ENCODE data around the gene PPP1CC. TPM values are rescaled to one million over a fixed set of nuclear protein-coding genes. Genes with fewer than 3 reads are reported as not detected.

Gene PPP1CC
- total and polyA plus RNA-seq, 2 of the 4 experiments (the other 2 are of a cell fraction), result 71.0 to 126 TPM

DNA sequence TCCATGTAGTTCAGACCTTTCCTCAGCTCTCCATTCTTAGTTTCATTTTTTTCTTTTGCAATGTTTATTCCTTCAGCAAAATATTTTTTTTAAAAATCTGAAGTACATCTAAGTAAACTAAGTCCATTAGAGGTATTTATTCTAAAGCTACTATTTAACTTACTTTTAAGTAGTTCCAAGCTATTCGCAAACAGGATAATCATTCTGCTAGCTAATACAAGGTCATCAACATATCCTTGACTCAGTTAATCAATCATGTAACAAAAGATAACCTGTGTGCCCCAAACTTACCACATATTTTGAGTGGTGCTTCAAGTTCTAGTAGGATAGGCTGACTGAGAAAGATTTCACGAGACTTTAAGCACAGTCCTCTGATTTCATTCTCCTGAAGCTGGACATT is 11.2 kb downstream of the PPP1CC start:
- in situ Hi-C loops (cut with MboI; ENCODE audit: low sequenced_read_pairs), result no loop called here
- peaks cover 65% of the 10 kb centered on the region for H4K20me1 ChIP-seq (ENCODE audit: insufficient read depth, low read length)
- H2BK120ac ChIP-seq (ENCODE audit: low read depth, low read length), result no peak overlapping the region
- WGBS, 2 experiments (ENCODE audit: extremely low coverage in 2 of 2, insufficient read length in 1 of 2), result no CpG with 5 or more reads among the region's 2 CpGs
- H2BK15ac ChIP-seq (ENCODE audit: low read depth, low read length), result no peak overlapping the region
- BruUV-seq (replicated peaks), result no TSS peak
- H3K23ac ChIP-seq (ENCODE audit: low read depth, low read length), result peak overlapping the region; percentile 64; the same call in 1 of the 2 replicates
- H3K79me1 ChIP-seq (ENCODE audit: low read depth in 1 of 2, low read length in 2 of 2), result peaks cover 12 to 56% of the 10 kb centered on the region in 2 experiments
- H4K5ac ChIP-seq (ENCODE audit: low read depth, low read length), result no peak overlapping the region
- no peak overlapping the region for H4K91ac ChIP-seq (ENCODE audit: insufficient read depth, low read depth, low read length)
- H2AK5ac ChIP-seq (ENCODE audit: low read depth, low read length), result no peak overlapping the region
- H3K4me2 ChIP-seq (ENCODE audit: low read depth, low read length), result no peak overlapping the region
- H3K4ac ChIP-seq (ENCODE audit: low read depth, low read length), result no peak overlapping the region
- H3K4me1 ChIP-seq (ENCODE audit: control insufficient read depth, insufficient read depth, low read length), result 0 out of 2 replicates have a peak, but pooled peaks cover 4% of the 10 kb centered on the region
- H2AK9ac ChIP-seq (replicated peaks; ENCODE audit: low read depth, low read length, poor library complexity), result no peak overlapping the region
- H3K27me3 ChIP-seq (ENCODE audit: control insufficient read depth, insufficient read depth, low read length), result no peaks in the 10 kb centered on the region
- H2AFZ ChIP-seq (replicated peaks; ENCODE audit: low read length, poor library complexity), result no peak overlapping the region
- CTCF ChIA-PET, result no interaction called here
- intact Hi-C loops (cut with micrococcal nuclease), result no loop called here
- ATAC-seq (ENCODE audit: low read depth) (no peak), DNase-seq (no peak)
- H3K9ac ChIP-seq (ENCODE audit: low read depth, low read length), result no peak overlapping the region
- H2BK20ac ChIP-seq (ENCODE audit: low read depth, low read length), result no peak overlapping the region
- peaks cover 31% of the 10 kb centered on the region for H3K36me3 ChIP-seq (ENCODE audit: control insufficient read depth, insufficient read depth, low read length)
- no peak overlapping the region for H3K27ac ChIP-seq (ENCODE audit: insufficient read depth, low read length)
- dilution Hi-C loops (cut with HindIII; ENCODE audit: low sequenced_read_pairs, unreplicated experiment), result no loop called here
- no peak overlapping the region for H3K14ac ChIP-seq (replicated peaks; ENCODE audit: low read depth, low read length)
- no peak overlapping the region for H3K56ac ChIP-seq (ENCODE audit: extremely low read depth, insufficient read depth, low read length)
- peaks cover 7% of the 10 kb centered on the region; the same call in 1 of the 2 replicates for H3K9me1 ChIP-seq (ENCODE audit: insufficient read depth, low read length)
- H3K9me3 ChIP-seq (ENCODE audit: control insufficient read depth, insufficient read depth, low read length), result no peaks in the 10 kb centered on the region
- H4K8ac ChIP-seq (ENCODE audit: low read depth in 2 of 2, low read length in 2 of 2), result no peak overlapping the region
- H3K18ac ChIP-seq (ENCODE audit: low read depth, low read length), result no peak overlapping the region
- no peak overlapping the region for H2BK5ac ChIP-seq (ENCODE audit: low read depth, low read length, poor library complexity, severe bottlenecking)
- no peak for TF ChIP-seq BHLHE40 (IDR thresholded peaks at IDR 0.05; ENCODE audit: low read depth, low read length)
- TF ChIP-seq, protein P1, sequence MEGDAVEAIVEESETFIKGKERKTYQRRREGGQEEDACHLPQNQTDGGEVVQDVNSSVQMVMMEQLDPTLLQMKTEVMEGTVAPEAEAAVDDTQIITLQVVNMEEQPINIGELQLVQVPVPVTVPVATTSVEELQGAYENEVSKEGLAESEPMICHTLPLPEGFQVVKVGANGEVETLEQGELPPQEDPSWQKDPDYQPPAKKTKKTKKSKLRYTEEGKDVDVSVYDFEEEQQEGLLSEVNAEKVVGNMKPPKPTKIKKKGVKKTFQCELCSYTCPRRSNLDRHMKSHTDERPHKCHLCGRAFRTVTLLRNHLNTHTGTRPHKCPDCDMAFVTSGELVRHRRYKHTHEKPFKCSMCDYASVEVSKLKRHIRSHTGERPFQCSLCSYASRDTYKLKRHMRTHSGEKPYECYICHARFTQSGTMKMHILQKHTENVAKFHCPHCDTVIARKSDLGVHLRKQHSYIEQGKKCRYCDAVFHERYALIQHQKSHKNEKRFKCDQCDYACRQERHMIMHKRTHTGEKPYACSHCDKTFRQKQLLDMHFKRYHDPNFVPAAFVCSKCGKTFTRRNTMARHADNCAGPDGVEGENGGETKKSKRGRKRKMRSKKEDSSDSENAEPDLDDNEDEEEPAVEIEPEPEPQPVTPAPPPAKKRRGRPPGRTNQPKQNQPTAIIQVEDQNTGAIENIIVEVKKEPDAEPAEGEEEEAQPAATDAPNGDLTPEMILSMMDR (conservative IDR thresholded peaks at IDR 0.05; ENCODE audit: low read depth, low read length), result no peak
- TF ChIP-seq CEBPB (IDR thresholded peaks at IDR 0.05; ENCODE audit: low read depth, low read length), result no peak
- no peak for TF ChIP-seq MAFK (IDR thresholded peaks at IDR 0.05; ENCODE audit: low read depth, low read length)
- no peak for TF ChIP-seq NFE2L2 (IDR thresholded peaks at IDR 0.05; ENCODE audit: low read depth, low read length)
- TF ChIP-seq POLR2A (IDR thresholded peaks at IDR 0.05; ENCODE audit: low read depth, low read length), result no peak
- TF ChIP-seq, protein P2, sequence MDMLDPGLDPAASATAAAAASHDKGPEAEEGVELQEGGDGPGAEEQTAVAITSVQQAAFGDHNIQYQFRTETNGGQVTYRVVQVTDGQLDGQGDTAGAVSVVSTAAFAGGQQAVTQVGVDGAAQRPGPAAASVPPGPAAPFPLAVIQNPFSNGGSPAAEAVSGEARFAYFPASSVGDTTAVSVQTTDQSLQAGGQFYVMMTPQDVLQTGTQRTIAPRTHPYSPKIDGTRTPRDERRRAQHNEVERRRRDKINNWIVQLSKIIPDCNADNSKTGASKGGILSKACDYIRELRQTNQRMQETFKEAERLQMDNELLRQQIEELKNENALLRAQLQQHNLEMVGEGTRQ (IDR thresholded peaks at IDR 0.05; ENCODE audit: low read depth, low read length), result no peak
- TF ChIP-seq, protein P3, sequence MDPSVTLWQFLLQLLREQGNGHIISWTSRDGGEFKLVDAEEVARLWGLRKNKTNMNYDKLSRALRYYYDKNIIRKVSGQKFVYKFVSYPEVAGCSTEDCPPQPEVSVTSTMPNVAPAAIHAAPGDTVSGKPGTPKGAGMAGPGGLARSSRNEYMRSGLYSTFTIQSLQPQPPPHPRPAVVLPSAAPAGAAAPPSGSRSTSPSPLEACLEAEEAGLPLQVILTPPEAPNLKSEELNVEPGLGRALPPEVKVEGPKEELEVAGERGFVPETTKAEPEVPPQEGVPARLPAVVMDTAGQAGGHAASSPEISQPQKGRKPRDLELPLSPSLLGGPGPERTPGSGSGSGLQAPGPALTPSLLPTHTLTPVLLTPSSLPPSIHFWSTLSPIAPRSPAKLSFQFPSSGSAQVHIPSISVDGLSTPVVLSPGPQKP (IDR thresholded peaks at IDR 0.05; ENCODE audit: borderline replicate concordance, low read depth, low read length), result no peak
- no peak overlapping the region for H3K4me3 ChIP-seq (ENCODE audit: insufficient read depth, low read depth, low read length)
- POLR2A ChIA-PET (ENCODE audit: unreplicated experiment), result no interaction called here
